IMR-90 (cell line): ENCODE data around the gene KCNQ2. TPM values are rescaled to one million over a fixed set of nuclear protein-coding genes. Genes with fewer than 3 reads are reported as not detected.

Experiments
- ATAC-seq: fragments of 200-7000 bp; cut with Tn5 transposase; 2 replicates; pipeline ENCODE4 v1.9.1; 2020; ENCODE audit warnings: low read depth, mild to moderate bottlenecking, moderate library complexity
- BruUV-seq: library from RNA; stranded (reverse); fragments of 400-500 nt; replicated peaks from 2 replicates; lab custom pipeline; 2021; lab: Mats Ljungman, UMichigan
- CTCF ChIA-PET: fragments of 300-600 bp; formaldehyde crosslinking; extraction: SDS; loops from one replicate; lab custom pipeline; 2021; ENCODE audit warnings: antibody characterized with exemption; lab: Yijun Ruan, JAX
- POLR2A ChIA-PET: fragments of 300-600 bp; sonication (Branson Sonifier 250); formaldehyde crosslinking; loops from one replicate; lab custom pipeline; 2022; ENCODE audit warnings: antibody characterized with exemption; ENCODE audit not compliant: unreplicated experiment; lab: Charles Lee
- DNase-seq: peaks from one replicate; pipeline ENCODE4 v3.0.0; 2013
- H2AFZ ChIP-seq: replicated peaks from 2 replicates; pipeline ENCODE3; 2013; ENCODE audit warnings: low read length, mild to moderate bottlenecking; ENCODE audit not compliant: poor library complexity
- H2AK5ac ChIP-seq: 2 replicates; pipeline ENCODE4 v1.6.1; 2013; ENCODE audit warnings: low read depth, low read length, inconsistent platforms
- H2AK9ac ChIP-seq: replicated peaks from 2 replicates; pipeline ENCODE3; 2013; ENCODE audit warnings: mild to moderate bottlenecking, low read depth, low read length, moderate library complexity; ENCODE audit not compliant: poor library complexity
- H2BK120ac ChIP-seq: 2 replicates; pipeline ENCODE4 v1.6.1; 2013; ENCODE audit warnings: low read depth, low read length, inconsistent platforms
- H2BK15ac ChIP-seq: 3 replicates; pipeline ENCODE4 v1.6.1; 2013; ENCODE audit warnings: low read depth, low read length, inconsistent platforms
- H2BK20ac ChIP-seq: 2 replicates; pipeline ENCODE4 v1.6.1; 2013; ENCODE audit warnings: low read depth, mild to moderate bottlenecking, inconsistent platforms, low read length, moderate library complexity
- H2BK5ac ChIP-seq: 2 replicates; pipeline ENCODE4 v1.6.1; 2013; ENCODE audit warnings: mild to moderate bottlenecking, low read depth, low read length, inconsistent platforms; ENCODE audit not compliant: poor library complexity, severe bottlenecking
- H3K14ac ChIP-seq: replicated peaks from 2 replicates; pipeline ENCODE4 v1.6.1; 2013; ENCODE audit warnings: low read depth, low read length, inconsistent platforms
- H3K18ac ChIP-seq: 2 replicates; pipeline ENCODE4 v1.6.1; 2013; ENCODE audit warnings: low read depth, low read length, control low read depth
- H3K23ac ChIP-seq: 2 replicates; pipeline ENCODE4 v1.6.1; 2013; ENCODE audit warnings: low read depth, low read length, inconsistent platforms
- H3K27ac ChIP-seq: 2 replicates; pipeline ENCODE4 v1.5.1; 2013; ENCODE audit warnings: mild to moderate bottlenecking, control low read depth, low read length; ENCODE audit not compliant: insufficient read depth
- H3K27me3 ChIP-seq: 2 replicates; pipeline ENCODE4 v1.6.1; 2013; ENCODE audit warnings: low read length; ENCODE audit not compliant: control insufficient read depth, insufficient read depth
- H3K36me3 ChIP-seq: 2 replicates; pipeline ENCODE4 v1.6.1; 2013; ENCODE audit warnings: low read length, mixed read lengths; ENCODE audit not compliant: control insufficient read depth, insufficient read depth
- H3K4ac ChIP-seq: 2 replicates; pipeline ENCODE4 v1.6.1; 2013; ENCODE audit warnings: low read depth, low read length, inconsistent platforms
- H3K4me1 ChIP-seq: 2 replicates; pipeline ENCODE4 v1.6.1; 2013; ENCODE audit warnings: low read length, mixed read lengths; ENCODE audit not compliant: control insufficient read depth, insufficient read depth
- H3K4me2 ChIP-seq: 2 replicates; pipeline ENCODE4 v1.6.1; 2013; ENCODE audit warnings: low read depth, mild to moderate bottlenecking, control low read depth, low read length, moderate library complexity
- H3K4me3 ChIP-seq: 2 replicates; pipeline ENCODE4 v1.5.1; 2013; ENCODE audit warnings: low read depth, mild to moderate bottlenecking, control low read depth, low read length, moderate library complexity; ENCODE audit not compliant: insufficient read depth
- H3K56ac ChIP-seq: 2 replicates; pipeline ENCODE4 v1.6.1; 2013; ENCODE audit warnings: low read length, inconsistent platforms; ENCODE audit not compliant: insufficient read depth; ENCODE audit errors: extremely low read depth
- H3K79me1 ChIP-seq, 2 experiments: 2 replicates each; pipeline ENCODE4 v1.6.1; 2013; ENCODE audit warnings: low read length in 2 of 2, inconsistent platforms in 1 of 2, low read depth in 1 of 2
- H3K9ac ChIP-seq: 2 replicates; pipeline ENCODE4 v1.6.1; 2013; ENCODE audit warnings: low read depth, low read length, control low read depth
- H3K9me1 ChIP-seq: 2 replicates; pipeline ENCODE4 v1.6.1; 2013; ENCODE audit warnings: low read length, inconsistent platforms; ENCODE audit not compliant: insufficient read depth
- H3K9me3 ChIP-seq: 2 replicates; pipeline ENCODE4 v1.6.1; 2013; ENCODE audit warnings: low read length; ENCODE audit not compliant: control insufficient read depth, insufficient read depth
- H4K20me1 ChIP-seq: 2 replicates; pipeline ENCODE4 v1.6.1; 2013; ENCODE audit warnings: low read length, inconsistent platforms; ENCODE audit not compliant: insufficient read depth
- H4K5ac ChIP-seq: 2 replicates; pipeline ENCODE4 v1.6.1; 2013; ENCODE audit warnings: mild to moderate bottlenecking, low read depth, low read length, control low read depth
- H4K8ac ChIP-seq, 2 experiments: 2 replicates each; pipeline ENCODE4 v1.6.1; 2013; ENCODE audit warnings: low read depth in 2 of 2, low read length in 2 of 2, control low read depth in 1 of 2, inconsistent platforms in 1 of 2
- H4K91ac ChIP-seq: 2 replicates; pipeline ENCODE4 v1.6.1; 2013; ENCODE audit warnings: low read depth, low read length, inconsistent platforms; ENCODE audit not compliant: insufficient read depth
- CHD1 ChIP-seq: IDR thresholded peaks from 2 replicates; pipeline ENCODE4 v1.6.1; 2012; ENCODE audit warnings: low read depth, low read length, improper control_type of control experiment
- MAFK ChIP-seq: IDR thresholded peaks from 2 replicates; pipeline ENCODE4 v1.6.1; 2012; ENCODE audit warnings: low read depth, low read length, improper control_type of control experiment
- MAZ ChIP-seq: IDR thresholded peaks from 2 replicates; pipeline ENCODE4 v1.6.1; 2012; ENCODE audit warnings: low read depth, mild to moderate bottlenecking, low read length, improper control_type of control experiment, moderate library complexity, borderline replicate concordance
- MXI1 ChIP-seq: IDR thresholded peaks from 2 replicates; pipeline ENCODE4 v1.6.1; 2012; ENCODE audit warnings: low read depth, mild to moderate bottlenecking, low read length, moderate library complexity, borderline replicate concordance
- NFE2L2 ChIP-seq: fragments of 150-350 bp; IDR thresholded peaks from 2 replicates; pipeline ENCODE4 v1.6.1; 2016; ENCODE audit warnings: low read depth, mild to moderate bottlenecking, low read length
- RAD21 ChIP-seq: IDR thresholded peaks from 2 replicates; pipeline ENCODE4 v1.6.1; 2012; ENCODE audit warnings: low read length, improper control_type of control experiment
- RCOR1 ChIP-seq: IDR thresholded peaks from 2 replicates; pipeline ENCODE4 v1.6.1; 2012; ENCODE audit warnings: mild to moderate bottlenecking, low read length, improper control_type of control experiment; ENCODE audit not compliant: insufficient replicate concordance
- WGBS, 2 experiments: methylation state at CpG; one replicate each; pipeline versions ENCODE4 v1.1.5 to v1.1.7; 2013; ENCODE audit warnings: missing lambda C conversion rate in 2 of 2; ENCODE audit not compliant: insufficient read length in 1 of 2; ENCODE audit errors: extremely low coverage in 2 of 2; 5-methylcytosine and 5-hydroxymethylcytosine counted together
- dilution Hi-C: fragments of 300-500 bp; cut with HindIII; formaldehyde crosslinking; loops from one replicate; pipeline ENCODE4 v1.14.3; 2018; ENCODE audit warnings: low sequenced_read_pairs; ENCODE audit not compliant: unreplicated experiment
- in situ Hi-C: fragments of 300-500 bp; cut with MboI; formaldehyde crosslinking; loops from 3 replicates; pipeline ENCODE4 v1.14.3; 2019; ENCODE audit warnings: low sequenced_read_pairs, inconsistent platforms, mixed read lengths
- intact Hi-C: fragments of 100-400 bp; cut with micrococcal nuclease; formaldehyde crosslinking; loops from 2 replicates; pipeline ENCODE4 v1.10.0; 2022
- polyA plus RNA-seq, 3 experiments: library from polyadenylated mRNA; depleted of rRNA; stranded (reverse); fragments of >200 nt; gene quantifications; 2 replicates each; pipeline ENCODE4 v1.2.3, GENCODE V29; 2012; ENCODE audit warnings: low replicate concordance in 1 of 3
- total RNA-seq: library from RNA; depleted of rRNA; stranded (reverse); fragments of >200 nt; gene quantifications from 2 replicates; pipeline ENCODE4 v1.2.3, GENCODE V29; 2012
- TF ChIP-seq, protein P1 (sequence below): fragments of 150-350 bp; IDR thresholded peaks from 2 replicates; pipeline ENCODE4 v1.6.1; 2017; ENCODE audit warnings: mild to moderate bottlenecking, antibody characterized with exemption, low read length, low read depth
- TF ChIP-seq, protein P2 (sequence below): fragments of 150-350 bp; IDR thresholded peaks from 2 replicates; pipeline ENCODE4 v1.6.1; 2016; ENCODE audit warnings: low read depth, mild to moderate bottlenecking, low read length, moderate library complexity, borderline replicate concordance

The KCNQ2 gene
- total and polyA plus RNA-seq, 2 of the 4 experiments (the other 2 are of a cell fraction), result 0.02 TPM; not detected in 1

DNA sequence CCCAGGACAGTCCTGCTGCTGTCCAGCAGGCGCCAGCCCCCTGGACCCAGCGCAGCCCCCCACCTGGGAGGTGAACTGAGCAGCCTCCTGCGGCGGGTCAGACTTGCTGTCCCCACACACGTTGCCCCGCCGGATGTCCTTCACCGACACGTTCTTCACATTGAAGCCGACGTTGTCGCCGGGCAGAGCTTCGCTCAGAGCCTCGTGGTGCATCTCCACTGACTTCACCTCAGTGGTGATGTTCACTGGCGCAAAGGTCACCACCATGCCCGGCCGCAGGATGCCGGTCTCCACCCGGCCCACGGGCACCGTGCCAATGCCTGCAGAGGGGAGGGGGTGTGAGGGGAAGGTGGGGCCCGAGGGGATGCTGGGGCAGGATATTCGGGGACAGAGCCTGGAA lies 18.0 kb upstream of the KCNQ2 start:
- H3K36me3 ChIP-seq, result no peaks in the 10 kb centered on the region
- no peaks in the 10 kb centered on the region for H3K9me1 ChIP-seq
- DNase-seq (no peak), ATAC-seq (no peak)
- H4K20me1 ChIP-seq, result no peaks in the 10 kb centered on the region
- H3K14ac ChIP-seq, result no peak overlapping the region
- H3K4me3 ChIP-seq, result no peak overlapping the region
- no peak overlapping the region for H3K56ac ChIP-seq
- no peak overlapping the region for H2AFZ ChIP-seq
- no peaks in the 10 kb centered on the region for H3K4me1 ChIP-seq
- no peak overlapping the region for H2AK5ac ChIP-seq
- no peak overlapping the region for H4K5ac ChIP-seq
- H3K4ac ChIP-seq, result no peak overlapping the region
- no peak overlapping the region for H4K8ac ChIP-seq
- H2BK5ac ChIP-seq, result no peak overlapping the region
- no peak overlapping the region for H3K23ac ChIP-seq
- peaks cover 20% of the 10 kb centered on the region for H3K27me3 ChIP-seq
- no peak overlapping the region for H3K4me2 ChIP-seq
- POLR2A ChIA-PET, result no interaction called here
- H2BK120ac ChIP-seq, result no peak overlapping the region
- TF ChIP-seq RCOR1 (no peak), MXI1 (no peak), MAZ (no peak), NFE2L2 (no peak), CHD1 (no peak), MAFK (no peak), RAD21 (no peak)
- TF ChIP-seq, protein P1, sequence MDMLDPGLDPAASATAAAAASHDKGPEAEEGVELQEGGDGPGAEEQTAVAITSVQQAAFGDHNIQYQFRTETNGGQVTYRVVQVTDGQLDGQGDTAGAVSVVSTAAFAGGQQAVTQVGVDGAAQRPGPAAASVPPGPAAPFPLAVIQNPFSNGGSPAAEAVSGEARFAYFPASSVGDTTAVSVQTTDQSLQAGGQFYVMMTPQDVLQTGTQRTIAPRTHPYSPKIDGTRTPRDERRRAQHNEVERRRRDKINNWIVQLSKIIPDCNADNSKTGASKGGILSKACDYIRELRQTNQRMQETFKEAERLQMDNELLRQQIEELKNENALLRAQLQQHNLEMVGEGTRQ, result no peak
- TF ChIP-seq, protein P2, sequence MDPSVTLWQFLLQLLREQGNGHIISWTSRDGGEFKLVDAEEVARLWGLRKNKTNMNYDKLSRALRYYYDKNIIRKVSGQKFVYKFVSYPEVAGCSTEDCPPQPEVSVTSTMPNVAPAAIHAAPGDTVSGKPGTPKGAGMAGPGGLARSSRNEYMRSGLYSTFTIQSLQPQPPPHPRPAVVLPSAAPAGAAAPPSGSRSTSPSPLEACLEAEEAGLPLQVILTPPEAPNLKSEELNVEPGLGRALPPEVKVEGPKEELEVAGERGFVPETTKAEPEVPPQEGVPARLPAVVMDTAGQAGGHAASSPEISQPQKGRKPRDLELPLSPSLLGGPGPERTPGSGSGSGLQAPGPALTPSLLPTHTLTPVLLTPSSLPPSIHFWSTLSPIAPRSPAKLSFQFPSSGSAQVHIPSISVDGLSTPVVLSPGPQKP, result no peak
- BruUV-seq, result no TSS peak
- intact Hi-C loops, result no loop called here
- no peak overlapping the region for H3K18ac ChIP-seq
- no peaks in the 10 kb centered on the region for H3K79me1 ChIP-seq
- no peak overlapping the region for H4K91ac ChIP-seq
- no peak overlapping the region for H2BK15ac ChIP-seq
- WGBS, 2 experiments, result 85% methylated on average over 15 of the region's 24 CpGs; no CpG with 5 or more reads in 1 of the 2 experiments
- dilution Hi-C loops, result no loop called here
- H2AK9ac ChIP-seq, result no peak overlapping the region
- CTCF ChIA-PET, result no interaction called here
- H3K9ac ChIP-seq, result no peak overlapping the region
- H2BK20ac ChIP-seq, result no peak overlapping the region
- no peak overlapping the region for H3K27ac ChIP-seq
- in situ Hi-C loops, result no loop called here
- H3K9me3 ChIP-seq, result no peaks in the 10 kb centered on the region
